ENCODE data around the gene ARHGAP1. TPM values are rescaled to one million over a fixed set of nuclear protein-coding genes. Genes with fewer than 3 reads are reported as not detected.

Gene ARHGAP1
- total and polyA plus RNA-seq, 2 of the 4 experiments (the other 2 are of a cell fraction), result 46.6 to 78.8 TPM

- H2BK5ac ChIP-seq (ENCODE audit: low read depth, low read length, poor library complexity, severe bottlenecking), result no peak overlapping the region
- no TSS peak for BruUV-seq (replicated peaks)
- in situ Hi-C loops (cut with MboI; ENCODE audit: low sequenced_read_pairs), result no loop called here
- H3K14ac ChIP-seq (replicated peaks; ENCODE audit: low read depth, low read length), result no peak overlapping the region
- WGBS, 2 experiments (ENCODE audit: extremely low coverage in 2 of 2, insufficient read length in 1 of 2), result no CpG with 5 or more reads among the region's 1 CpG
- H2AK9ac ChIP-seq (replicated peaks; ENCODE audit: low read depth, low read length, poor library complexity), result no peak overlapping the region
- no peak overlapping the region for H3K56ac ChIP-seq (ENCODE audit: extremely low read depth, insufficient read depth, low read length)
- no peaks in the 10 kb centered on the region for H3K9me3 ChIP-seq (ENCODE audit: control insufficient read depth, insufficient read depth, low read length)
- no peaks in the 10 kb centered on the region for H4K20me1 ChIP-seq (ENCODE audit: insufficient read depth, low read length)
- H3K4ac ChIP-seq (ENCODE audit: low read depth, low read length), result no peak overlapping the region
- no peak overlapping the region for H2AK5ac ChIP-seq (ENCODE audit: low read depth, low read length)
- peaks cover 50% of the 10 kb centered on the region for H3K36me3 ChIP-seq (ENCODE audit: control insufficient read depth, insufficient read depth, low read length)
- H3K4me2 ChIP-seq (ENCODE audit: low read depth, low read length), result no peak overlapping the region
- no peak overlapping the region for H2AFZ ChIP-seq (replicated peaks; ENCODE audit: low read length, poor library complexity)
- H2BK20ac ChIP-seq (ENCODE audit: low read depth, low read length), result no peak overlapping the region
- no peak overlapping the region for H4K8ac ChIP-seq (ENCODE audit: low read depth in 2 of 2, low read length in 2 of 2)
- intact Hi-C loops (cut with micrococcal nuclease), result no loop called here
- H3K23ac ChIP-seq (ENCODE audit: low read depth, low read length), result no peak overlapping the region
- no peak overlapping the region for H3K9ac ChIP-seq (ENCODE audit: low read depth, low read length)
- dilution Hi-C loops (cut with HindIII; ENCODE audit: low sequenced_read_pairs, unreplicated experiment), result no loop called here
- no peak overlapping the region for H4K91ac ChIP-seq (ENCODE audit: insufficient read depth, low read depth, low read length)
- H3K79me1 ChIP-seq (ENCODE audit: low read depth in 1 of 2, low read length in 2 of 2), result peaks cover 0 to 8% of the 10 kb centered on the region in 2 experiments; a peak in 2 of 4 replicates
- no peak overlapping the region for H3K27ac ChIP-seq (ENCODE audit: insufficient read depth, low read length)
- TF ChIP-seq CHD1 (IDR thresholded peaks at IDR 0.05; ENCODE audit: low read depth, low read length), result no peak
- no peak for TF ChIP-seq ELK1 (IDR thresholded peaks at IDR 0.05; ENCODE audit: borderline replicate concordance, low read depth, low read length)
- no peak for TF ChIP-seq FOS (IDR thresholded peaks at IDR 0.05; ENCODE audit: low read depth, low read length)
- TF ChIP-seq MXI1 (IDR thresholded peaks at IDR 0.05; ENCODE audit: borderline replicate concordance, low read depth, low read length), result no peak
- no peak for TF ChIP-seq CEBPB (IDR thresholded peaks at IDR 0.05; ENCODE audit: low read depth, low read length)
- TF ChIP-seq USF2 (IDR thresholded peaks at IDR 0.05; ENCODE audit: low read depth, low read length), result no peak
- no peak for TF ChIP-seq NFE2L2 (IDR thresholded peaks at IDR 0.05; ENCODE audit: low read depth, low read length)
- no peak for TF ChIP-seq CTCF (conservative IDR thresholded peaks at IDR 0.05; ENCODE audit: low read depth, low read length)
- TF ChIP-seq RCOR1 (IDR thresholded peaks at IDR 0.05; ENCODE audit: insufficient replicate concordance, low read length), result no peak
- TF ChIP-seq SMC3 (IDR thresholded peaks at IDR 0.05; ENCODE audit: low read depth, low read length), result no peak
- TF ChIP-seq RAD21 (IDR thresholded peaks at IDR 0.05; ENCODE audit: low read length), result no peak
- no peak for TF ChIP-seq BHLHE40 (IDR thresholded peaks at IDR 0.05; ENCODE audit: low read depth, low read length)
- no peak for TF ChIP-seq MAZ (IDR thresholded peaks at IDR 0.05; ENCODE audit: borderline replicate concordance, low read depth, low read length)
- TF ChIP-seq MAFK (IDR thresholded peaks at IDR 0.05; ENCODE audit: low read depth, low read length), result no peak
- TF ChIP-seq POLR2A (IDR thresholded peaks at IDR 0.05; ENCODE audit: low read depth, low read length), result no peak
- TF ChIP-seq RFX5 (IDR thresholded peaks at IDR 0.05; ENCODE audit: low read depth, low read length), result no peak
- H4K5ac ChIP-seq (ENCODE audit: low read depth, low read length), result no peak overlapping the region
- H2BK15ac ChIP-seq (ENCODE audit: low read depth, low read length), result no peak overlapping the region
- ChIA-PET CTCF (no interaction called here), POLR2A (ENCODE audit: unreplicated experiment) (no interaction called here)
- no peak overlapping the region for H2BK120ac ChIP-seq (ENCODE audit: low read depth, low read length)
- no peak overlapping the region for H3K4me3 ChIP-seq (ENCODE audit: insufficient read depth, low read depth, low read length)
- peaks cover 12% of the 10 kb centered on the region for H3K9me1 ChIP-seq (ENCODE audit: insufficient read depth, low read length)
- DNase-seq (no peak), ATAC-seq (ENCODE audit: low read depth) (no peak)
- no peaks in the 10 kb centered on the region for H3K27me3 ChIP-seq (ENCODE audit: control insufficient read depth, insufficient read depth, low read length)
- peaks cover 5% of the 10 kb centered on the region for H3K4me1 ChIP-seq (ENCODE audit: control insufficient read depth, insufficient read depth, low read length)
- H3K18ac ChIP-seq (ENCODE audit: low read depth, low read length), result no peak overlapping the region
Observed at GRCh38 chr11:46665356-46665755, 35.1 kb downstream of the ARHGAP1 start.
